HG03196 (cell line): ENCODE measurements around the gene B2M.
"Not testable (repeated sequence)": the region's sequence is repeated elsewhere in the genome, so short reads cannot be mapped to it uniquely, and the experiment has no call there.

Experiments used
- ATAC-seq: cut with Tn5 transposase; IDR thresholded peaks from one replicate; pipeline ENCODE4 v1.9.1; 2021; ENCODE audit not compliant: unreplicated experiment

The B2M gene

DNA sequence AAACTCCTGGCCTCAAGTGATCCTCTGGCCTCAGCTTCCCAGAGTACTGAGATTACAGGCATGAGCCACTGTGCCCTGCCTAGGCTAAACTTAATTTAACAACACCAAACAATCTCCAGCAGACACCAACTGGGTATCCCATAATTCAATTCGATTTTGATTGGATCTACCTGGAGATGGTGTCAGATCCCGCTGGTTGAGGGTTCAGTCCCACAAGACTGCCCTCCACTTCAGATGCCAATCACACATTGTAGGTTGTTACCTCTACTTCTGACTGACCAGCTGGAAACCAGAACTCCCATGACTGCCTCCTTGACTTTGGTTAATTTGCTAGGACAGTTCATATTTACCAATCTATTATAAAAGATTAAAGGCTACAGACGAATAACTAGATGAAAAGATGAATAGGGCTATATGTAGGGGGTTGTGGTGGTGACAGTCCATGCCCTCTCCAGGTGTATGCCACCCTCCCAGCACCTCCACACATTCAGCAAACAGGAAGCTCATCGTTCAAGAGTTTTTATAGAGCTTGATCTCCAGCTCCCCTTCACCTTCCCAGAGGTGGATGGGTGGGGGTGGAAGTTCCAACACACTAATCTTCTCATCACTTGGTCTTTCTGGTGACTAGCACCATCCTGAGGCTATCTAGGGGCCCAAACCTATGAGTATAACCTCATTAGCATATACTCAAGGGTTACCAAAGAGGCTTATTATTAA lies 9.3 kb downstream of the B2M start:
- no peak for ATAC-seq

DNA sequence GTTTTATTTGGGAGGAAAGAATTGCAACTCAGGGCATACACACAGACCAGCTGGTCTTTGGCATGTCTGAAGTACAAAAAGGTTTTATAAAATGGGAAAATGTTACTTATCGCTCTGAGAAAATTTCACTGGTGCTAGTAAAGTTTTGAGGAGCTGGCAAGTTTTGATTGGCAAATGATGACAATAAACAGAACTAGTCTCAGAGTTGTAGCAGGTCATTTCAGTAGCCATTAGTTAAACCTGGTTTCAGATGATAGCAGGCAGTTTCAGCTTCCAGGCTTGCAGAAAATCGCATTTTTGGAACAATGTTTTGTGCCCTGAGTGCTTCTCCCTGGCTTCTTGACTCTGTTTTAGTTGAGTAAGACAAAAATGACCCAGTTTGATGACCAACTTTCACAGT lies 10.7 kb downstream of the B2M start:
- ATAC-seq: no peak

DNA sequence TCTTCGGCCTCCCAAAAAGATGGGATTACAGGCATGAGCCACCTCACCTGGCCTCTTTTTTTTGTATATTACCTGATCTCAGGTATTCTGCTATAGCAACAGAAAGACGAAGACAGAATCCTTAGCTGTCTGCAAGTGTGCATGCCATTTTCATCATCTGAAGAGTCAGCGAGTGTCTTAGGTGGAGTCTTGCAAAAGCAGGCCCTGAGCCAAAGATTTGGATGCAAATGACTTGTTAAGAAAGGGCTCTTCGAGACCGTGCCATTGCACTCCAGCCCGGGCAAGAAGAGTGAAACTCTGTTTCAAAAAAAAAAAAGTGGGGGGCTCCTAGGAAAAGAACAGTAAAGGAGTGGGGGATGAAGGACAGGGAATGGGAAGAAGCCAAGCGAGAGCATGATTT lies 14.8 kb downstream of the B2M start:
- no peak for ATAC-seq

DNA sequence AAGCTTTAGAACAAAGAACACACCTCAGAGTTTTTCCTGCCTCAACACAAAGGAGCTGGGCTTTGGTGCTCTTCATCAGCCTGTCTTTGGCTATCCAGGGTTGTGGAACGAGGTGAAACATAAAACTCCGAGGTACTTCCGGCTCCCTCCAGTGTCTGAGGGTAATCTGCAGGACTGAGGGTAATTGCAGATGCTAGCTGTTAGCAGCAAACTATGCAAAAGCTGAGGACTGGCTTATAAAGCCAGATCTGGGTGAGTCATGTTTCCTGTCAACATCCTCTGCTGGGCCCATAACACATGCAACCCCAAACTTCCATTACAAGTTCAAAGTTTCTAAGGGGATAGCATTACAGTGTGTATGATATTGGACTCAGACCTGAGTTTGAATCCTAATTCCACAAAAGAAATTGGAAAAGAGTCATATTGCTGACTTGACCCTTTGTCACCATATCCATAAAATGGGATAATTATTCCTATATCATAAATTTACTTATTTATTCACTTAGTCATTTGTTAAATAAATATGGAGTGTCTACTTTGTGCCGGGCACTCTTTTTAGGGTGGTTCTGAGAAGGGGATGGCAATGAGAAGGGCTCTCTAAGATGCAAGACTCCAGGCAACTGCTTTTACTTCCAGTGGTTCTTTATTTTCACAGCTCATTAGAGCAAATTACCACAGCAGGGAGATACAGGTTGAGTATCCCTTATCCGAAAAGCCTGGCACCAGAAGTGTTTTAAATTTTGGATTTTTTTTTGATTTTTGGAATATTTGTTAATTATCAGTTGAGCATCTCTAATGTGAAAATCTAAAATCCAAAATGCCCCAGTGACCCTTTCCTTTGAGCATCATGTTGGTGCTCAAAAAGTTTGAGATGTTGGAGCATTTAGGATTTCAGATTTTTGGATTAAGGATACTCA lies 15.5 kb downstream of the B2M start:
- peak; percentile 35 for ATAC-seq

DNA sequence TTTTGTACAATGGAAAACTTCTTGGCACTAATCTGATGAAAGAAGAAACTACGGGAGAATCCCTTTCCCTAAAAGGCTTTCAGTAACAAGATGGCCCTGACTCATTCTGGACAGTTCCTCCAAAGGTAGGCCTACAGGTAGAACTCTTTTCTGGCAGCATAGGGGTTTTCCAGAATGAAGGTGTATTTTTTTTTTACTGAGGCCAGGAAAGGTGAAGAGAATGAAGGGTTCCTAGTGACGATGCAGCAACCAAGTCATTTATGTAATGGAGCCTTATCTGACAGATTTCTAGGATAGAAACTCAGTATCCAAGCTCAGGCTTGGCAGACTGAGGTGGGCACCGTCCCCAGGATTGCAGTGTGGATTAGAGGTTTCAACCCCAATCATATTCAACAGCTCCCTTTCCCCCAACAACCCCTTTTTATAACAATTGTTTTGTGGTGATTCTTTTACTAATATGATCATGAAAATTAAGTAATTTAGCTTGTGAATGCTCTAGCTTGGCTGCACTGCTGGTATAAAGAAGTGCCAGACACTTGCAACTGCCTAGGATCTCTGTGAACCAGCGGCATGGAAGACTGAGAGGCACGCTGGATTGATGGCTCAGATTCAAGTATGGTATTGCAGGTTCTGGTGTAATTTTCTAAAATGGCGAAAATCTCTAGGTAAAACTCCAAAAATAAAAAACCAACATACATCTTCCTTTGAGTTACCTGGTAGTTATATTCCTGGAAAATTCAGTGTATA lies 16.3 kb downstream of the B2M start:
- ATAC-seq: no peak

DNA sequence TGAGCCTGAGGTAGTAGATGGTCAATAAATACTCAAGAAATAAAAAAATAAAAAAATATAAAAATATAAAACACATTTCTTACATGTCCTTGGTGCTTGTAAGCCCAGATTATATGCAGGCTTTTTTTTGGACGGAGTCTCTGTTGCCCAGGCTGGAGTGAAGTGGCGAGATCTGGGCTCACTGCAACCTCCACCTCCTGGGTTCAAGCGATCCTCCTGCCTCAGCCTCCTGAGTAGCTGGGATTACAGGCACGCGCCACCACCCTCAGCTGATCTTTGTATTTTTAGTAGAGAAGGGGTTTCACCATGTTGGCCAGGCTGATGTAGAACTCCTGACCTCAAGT lies 16.9 kb downstream of the B2M start:
- not testable (repeated sequence) for ATAC-seq

DNA sequence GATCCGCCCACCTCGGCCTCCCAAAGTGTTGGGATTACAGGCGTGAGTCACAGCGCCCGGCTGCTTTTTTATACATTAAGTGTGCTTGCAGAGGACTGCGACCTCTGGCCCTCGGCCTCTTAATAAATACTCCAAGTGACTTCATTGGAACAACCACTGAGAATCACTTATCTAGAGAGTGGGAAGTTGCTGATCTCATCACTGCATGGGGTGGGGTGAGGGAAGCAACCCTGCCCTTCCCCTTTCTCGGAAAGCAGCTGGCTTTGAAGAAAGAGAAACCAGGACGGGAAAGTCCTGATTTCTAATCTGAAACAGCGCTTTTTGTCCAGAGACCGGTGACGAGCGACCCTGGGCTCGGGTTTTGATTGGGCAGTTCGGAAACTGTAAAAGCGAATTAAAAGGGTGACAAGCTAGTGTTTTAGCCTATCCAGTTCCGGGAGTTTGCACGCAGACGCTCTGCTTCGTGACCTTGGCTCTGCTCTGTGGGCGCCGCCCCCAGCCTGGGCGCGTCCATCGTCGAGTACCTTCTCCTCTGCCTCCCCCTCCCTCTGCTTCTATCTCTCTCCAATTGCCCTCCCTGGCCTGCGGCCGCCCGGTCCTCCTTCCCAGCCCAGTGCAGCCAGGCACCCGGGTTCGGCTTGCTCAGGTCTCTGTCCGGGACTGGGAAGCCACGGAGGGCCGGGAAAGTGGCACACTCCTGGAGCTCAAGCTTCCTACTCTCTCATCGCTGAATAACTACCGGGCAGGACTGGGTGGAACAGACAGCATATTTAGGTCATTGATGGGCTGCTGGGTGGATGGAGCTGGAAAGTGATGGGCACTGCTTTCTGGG lies 17.5 kb downstream of the B2M start:
- ATAC-seq: peak; percentile 66

DNA sequence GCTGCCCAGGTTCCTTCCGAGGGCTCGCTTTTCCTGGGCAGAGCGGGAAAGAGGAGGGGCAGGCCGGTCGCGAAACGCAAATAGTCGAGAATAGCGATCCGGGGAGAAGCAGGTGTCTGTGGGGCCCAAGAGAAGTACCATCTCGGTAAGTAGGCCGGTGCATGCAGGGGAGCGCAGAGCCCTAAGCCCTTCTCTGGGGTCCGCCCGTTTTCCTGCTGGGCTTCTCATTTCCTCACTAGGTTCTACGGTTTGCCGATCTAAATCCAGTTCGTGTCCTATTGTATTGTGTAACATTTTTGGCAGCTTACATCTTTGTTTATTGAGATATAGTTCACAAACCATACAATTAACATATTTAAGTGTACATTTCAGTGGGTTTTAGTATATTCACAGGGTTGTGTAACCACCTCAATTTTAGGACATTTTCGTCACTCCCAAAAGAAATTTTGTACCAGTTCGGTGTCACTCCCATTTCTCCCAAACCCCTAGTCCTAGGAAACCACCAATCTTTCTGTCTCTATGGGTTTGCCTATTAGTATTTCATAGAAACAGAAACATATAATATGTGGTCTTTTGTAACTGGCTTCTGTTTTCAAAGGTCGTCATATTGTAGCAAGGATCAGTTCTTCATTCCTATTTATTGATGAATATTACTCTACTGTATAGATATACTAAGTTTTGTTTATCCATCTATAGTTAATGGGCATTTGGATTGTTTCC lies 18.3 kb downstream of the B2M start:
- no peak for ATAC-seq

DNA sequence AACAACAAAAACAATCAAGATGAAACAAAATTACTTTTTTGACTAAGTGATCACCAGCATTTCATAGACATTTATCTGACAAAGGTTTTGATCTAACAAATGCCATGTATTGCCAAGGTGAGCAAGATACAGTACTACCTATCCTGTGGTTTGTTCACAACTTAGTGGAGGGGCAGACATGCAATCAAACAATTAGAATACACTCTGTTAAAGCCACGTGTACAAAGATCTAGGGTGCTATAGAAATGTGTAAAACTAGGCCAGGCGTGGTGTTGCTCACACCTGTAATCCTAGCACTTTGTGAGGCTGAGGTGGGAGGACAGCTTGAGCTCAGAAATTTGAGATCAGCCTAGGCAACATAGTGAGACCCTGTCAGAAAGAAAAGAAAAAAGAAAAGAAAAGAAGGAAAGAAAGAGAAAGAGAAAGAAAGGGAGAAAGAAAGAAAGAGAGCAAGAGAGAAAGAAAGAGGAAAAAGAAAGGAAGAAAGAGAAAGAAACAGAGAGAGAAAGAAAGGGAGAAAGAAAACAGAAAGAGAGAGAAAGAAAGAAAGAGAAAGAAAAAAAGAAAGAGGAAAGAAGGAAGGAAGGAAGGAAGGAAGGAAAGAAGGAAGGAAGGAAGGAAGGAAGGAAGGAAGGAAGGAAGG lies 23.6 kb downstream of the B2M start:
- ATAC-seq: no peak

DNA sequence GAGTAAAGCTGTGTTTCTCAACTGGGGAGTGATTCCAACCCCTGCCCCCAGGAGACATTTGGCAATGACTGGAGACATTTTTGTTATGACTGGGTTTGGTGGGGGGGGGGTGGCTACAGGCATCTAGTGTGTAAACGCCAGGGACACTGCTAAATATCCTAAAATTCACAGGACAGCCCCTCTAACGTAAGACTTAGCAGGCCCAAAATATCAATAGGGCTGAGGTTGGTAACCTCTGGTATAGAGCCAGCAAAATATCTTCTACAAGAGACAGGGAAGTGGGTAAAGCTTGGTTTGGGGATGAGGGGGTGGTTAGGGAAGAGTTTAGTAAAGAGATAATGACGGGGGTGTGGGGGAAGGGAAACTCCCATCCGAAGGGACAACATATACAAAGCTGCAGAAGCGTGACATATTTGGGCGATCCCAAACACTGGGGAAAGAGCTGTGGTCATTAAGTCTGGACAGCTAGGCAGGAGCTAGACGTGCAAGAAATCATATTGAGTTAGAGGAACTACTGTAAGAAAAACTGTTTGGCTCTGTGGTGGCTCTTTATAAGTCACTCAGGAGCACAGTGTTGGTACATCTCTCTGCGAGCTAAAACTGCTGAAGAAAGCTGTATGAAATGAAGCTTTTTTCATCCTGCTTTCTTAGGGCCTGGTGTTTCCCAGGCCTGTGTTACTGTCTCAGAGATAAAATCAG lies 24.3 kb downstream of the B2M start:
- no peak for ATAC-seq

DNA sequence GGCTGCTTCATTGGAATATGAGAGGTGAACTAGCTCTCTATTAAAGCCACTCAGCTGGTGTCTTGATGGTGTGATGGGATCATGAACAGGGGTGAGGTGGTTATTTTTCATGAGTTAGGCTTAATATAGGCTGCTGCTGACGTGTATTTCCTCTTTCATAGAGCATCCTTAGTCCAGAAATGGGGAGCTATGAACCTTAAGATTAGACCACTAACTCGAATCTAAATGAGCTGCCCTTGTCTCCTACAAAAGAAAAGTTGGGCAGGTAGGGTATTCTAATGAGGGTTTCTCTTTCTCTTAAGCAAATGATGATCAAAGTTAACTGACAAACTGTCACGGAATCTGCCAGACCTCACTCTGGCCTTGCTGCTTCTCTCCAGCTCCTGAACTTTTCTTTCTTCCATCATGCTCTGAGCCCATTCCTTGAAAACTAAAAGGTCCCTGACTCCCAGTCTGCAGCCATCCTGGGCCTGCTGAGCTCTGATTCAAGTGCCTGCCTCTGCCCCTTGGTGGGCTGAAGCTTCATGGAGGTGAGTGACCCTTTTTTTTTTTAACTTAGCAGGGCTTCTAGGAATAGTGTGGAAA lies 25.0 kb downstream of the B2M start, which contains the start of gene TRIM69:
Gene TRIM69 (plus strand): TSS at position 348 of the 585 bp plus-strand sequence. CDS start 177 bp downstream, at position 525.
- ATAC-seq: no peak

DNA sequence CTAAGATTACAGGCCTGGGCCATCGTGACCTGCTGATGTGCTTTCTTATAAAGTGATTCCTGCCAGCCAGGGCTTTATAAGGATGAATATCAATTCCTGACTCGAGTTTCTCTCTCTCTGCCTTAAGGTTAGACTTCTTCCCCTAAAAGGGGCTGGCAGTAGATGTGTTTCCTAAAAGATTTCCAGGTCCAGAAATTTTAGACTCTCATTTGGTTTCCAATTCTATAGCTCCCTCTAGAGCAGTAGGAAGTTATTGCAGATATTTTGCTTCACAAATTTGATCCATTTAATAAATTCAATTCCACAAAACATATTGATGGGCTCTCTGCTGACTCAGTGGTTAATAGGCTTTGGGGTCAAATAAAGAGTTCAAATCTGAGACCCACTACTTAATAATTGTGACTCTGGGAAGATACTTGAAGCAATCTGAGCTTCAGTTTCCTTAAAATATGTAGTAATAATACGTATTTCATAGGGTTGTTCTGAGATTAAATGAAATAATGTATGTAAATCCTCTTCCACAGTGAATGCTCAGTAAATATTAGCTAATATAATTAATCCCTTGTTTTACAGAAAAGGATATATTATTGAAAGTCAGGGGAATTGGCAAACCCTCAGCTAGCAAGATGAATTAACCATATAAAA lies 27.1 kb downstream of the B2M start:
- ATAC-seq: no peak

DNA sequence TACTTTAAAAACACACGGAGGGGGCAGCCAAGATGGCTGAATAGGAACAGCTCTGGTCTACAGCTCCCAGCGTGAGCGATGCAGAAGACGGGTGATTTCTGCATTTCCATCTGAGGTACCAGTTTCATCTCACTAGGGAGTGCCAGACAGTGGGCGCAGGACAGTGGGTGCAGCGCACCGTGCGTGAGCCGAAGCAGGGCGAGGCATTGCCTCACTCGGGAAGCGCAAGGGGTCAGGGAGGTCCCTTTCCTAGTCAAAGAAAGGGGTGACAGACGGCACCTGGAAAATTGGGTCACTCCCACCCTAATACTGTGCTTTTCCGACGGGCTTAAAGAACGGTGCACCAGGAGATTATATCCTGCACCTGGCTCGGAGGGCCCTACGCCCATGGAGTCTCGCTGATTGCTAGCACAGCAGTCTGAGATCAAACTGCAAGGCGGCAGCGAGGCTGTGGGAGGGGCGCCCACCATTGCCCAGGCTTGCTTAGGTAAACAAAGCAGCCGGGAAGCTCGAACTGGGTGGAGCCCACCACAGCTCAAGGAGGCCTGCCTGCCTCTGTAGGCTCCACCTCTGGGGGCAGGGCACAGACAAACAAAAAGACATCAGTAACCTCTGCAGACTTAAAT lies 28.0 kb downstream of the B2M start:
- not testable (repeated sequence) for ATAC-seq

DNA sequence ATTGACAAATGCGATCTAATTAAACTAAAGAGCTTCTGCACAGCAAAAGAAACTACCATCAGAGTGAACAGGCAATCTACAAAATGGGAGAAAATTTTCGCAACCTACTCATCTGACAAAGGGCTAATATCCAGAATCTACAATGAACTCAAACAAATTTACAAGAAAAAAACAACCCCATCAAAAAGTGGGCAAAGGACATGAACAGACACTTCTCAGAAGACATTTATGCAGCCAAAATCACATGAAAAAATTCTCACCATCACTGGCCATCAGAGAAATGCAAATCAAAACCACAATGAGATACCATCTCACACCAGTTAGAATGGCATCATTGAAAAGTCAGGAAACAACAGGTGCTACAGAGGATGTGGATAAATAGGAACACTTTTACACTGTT lies 32.1 kb downstream of the B2M start:
- ATAC-seq: not testable (repeated sequence)

DNA sequence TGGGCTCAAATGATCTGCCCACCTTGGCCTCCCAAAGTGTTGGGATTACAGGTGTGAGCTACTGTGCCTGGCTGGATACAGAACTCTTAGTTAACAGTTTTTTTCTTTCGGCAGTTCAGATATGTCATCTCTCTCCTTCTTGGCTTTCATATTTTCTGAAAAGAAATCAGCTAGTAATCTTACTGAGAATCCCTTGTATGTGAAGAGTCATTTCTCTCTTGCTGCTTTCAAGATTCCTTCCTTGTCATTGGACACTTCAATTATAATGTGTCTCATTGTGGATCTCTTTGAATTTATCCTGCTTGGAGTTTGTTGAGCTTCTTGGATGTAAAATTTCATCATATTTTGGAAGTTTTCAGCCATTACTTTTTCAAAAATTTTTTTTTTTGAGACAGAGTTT lies 42.0 kb downstream of the B2M start:
- no peak for ATAC-seq

DNA sequence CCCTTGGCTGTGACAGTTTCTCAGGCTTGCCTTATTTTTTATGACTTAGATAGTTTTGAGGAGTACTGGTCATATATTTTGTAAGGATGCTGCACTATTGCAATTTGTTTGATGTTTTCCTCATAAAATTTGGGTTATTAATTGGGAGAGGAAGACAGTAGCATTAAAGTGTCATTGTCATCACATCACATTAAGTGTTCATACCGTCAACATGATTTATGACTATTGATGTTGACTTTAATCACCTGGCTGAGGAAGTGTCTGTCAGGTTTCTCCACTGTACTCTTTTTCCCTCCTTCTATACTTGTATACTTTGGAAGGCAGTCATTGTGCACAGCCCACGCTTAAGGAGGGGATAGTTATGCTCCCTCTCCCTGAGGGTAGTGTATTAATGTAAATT lies 51.9 kb downstream of the B2M start:
- ATAC-seq: no peak

DNA sequence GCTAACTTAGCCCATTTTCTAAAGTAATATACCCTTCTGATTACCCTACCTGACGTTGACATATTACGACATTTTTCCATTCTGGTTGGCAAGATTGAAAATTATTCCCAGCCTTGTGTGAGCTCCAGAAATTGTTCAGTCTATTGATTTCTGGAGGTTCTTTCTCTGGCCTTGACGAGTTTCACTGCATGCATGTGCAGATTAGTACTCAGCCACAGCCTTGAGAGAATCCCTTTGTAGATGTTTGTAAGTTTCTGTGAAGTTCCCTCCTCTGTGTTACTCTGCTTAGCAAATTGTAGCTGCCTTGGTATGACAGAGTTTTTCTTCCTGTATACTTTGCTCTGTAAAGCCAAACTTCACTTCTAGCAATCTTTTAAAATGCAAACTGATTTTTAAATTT lies 52.5 kb downstream of the B2M start:
- no peak for ATAC-seq

DNA sequence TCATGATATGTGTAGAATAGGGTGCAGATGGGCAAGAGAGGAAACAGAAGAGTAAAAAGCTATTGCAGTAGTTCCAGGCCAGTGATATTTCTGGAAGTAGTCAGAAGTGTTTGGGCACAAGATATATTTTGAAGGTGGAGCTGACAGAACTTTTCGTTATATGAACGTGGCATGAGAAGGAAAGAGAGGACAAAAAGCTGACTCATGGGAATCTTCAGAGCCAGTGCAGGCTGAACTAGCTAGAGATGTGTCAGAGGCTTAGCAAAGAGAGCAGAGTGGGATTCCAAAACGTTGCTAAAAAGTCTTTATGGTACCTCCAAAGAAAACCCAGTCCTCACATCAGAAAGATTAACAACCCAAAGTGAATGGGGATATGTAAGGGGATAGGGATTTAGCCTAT lies 53.7 kb downstream of the B2M start:
- ATAC-seq: no peak
